Measurements from ENCODE around the gene RALBP1.

DNA sequence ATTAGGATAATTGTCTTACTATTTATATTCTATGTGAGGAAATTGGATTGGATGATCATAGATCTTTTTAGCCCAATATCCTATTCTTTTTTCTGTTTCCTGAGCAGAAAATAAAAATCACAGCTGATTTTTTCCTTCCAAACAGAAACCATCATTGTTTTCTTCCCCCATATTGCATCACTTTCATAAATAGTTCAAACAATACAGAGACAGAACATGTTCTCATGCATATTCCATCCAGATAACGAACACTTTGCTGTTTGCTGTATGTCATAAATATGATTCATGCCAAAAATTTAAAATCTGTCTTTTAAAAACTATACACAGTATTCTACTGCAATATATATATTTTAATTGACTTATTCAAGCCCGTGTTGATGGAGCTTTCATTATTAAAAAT is 22.0 kb upstream of the RALBP1 start:
- TF ChIP-seq, protein P1, sequence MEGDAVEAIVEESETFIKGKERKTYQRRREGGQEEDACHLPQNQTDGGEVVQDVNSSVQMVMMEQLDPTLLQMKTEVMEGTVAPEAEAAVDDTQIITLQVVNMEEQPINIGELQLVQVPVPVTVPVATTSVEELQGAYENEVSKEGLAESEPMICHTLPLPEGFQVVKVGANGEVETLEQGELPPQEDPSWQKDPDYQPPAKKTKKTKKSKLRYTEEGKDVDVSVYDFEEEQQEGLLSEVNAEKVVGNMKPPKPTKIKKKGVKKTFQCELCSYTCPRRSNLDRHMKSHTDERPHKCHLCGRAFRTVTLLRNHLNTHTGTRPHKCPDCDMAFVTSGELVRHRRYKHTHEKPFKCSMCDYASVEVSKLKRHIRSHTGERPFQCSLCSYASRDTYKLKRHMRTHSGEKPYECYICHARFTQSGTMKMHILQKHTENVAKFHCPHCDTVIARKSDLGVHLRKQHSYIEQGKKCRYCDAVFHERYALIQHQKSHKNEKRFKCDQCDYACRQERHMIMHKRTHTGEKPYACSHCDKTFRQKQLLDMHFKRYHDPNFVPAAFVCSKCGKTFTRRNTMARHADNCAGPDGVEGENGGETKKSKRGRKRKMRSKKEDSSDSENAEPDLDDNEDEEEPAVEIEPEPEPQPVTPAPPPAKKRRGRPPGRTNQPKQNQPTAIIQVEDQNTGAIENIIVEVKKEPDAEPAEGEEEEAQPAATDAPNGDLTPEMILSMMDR (IDR thresholded peaks at IDR 0.05) = no peak
- TF ChIP-seq POLR2A (IDR thresholded peaks at IDR 0.05) = no peak
